Measurements from ENCODE around the gene RRAD. TPM values are rescaled to one million over a fixed set of nuclear protein-coding genes. Genes with fewer than 3 reads are reported as not detected.
A peak's percentile ranks its signal among the peaks of the same experiment; 100 is the strongest.

The RRAD gene
- total RNA-seq, 2 donors from 2014 or later, result 8.3 TPM; not detected in 1

DNA sequence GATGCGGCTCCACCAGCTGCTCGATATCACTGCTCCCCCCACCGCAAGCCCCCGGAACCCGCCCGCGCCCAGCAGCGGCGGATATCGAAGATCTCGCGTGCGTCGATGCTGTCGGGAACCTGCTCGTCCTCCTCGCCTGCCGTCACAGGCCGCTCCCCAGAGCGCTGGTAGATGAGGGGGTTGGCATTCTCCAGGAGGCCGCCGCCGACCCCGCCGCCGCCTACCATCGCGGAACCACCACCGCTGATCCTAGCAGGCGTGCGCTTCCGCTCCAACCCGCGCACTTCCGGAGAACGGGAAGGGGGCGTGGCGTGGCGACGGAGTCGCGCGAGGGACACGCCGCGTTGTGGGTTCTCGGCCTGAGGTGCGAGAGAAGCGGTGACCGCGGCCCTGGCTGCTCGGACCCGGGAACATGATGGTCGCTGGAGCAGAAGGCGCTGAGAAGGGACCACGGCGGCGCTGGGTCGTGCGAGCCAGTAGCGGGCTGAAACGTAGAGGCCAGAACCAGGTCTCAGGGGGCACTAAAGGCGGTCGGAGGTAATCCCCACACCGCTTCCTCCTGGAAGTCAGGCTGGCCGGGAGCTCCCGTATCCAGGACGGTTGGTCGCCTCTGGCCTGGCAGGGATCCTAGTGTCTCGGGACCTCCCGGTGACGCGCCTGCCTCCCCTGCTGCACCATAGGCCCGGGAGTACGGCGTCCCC lies 9.0 kb upstream of the RRAD start, which contains the start of gene CIAO2B:
TSS of gene CIAO2B (minus strand) at position 265 of the 701 bp plus-strand sequence. CDS start at position 227, 38 bp downstream.
- 0 to 1% methylated on average over 17 to 76 of the region's 76 CpGs for WGBS, 2 donors
- ATAC-seq, result peak; percentile 89
- peak; percentile 87 to 89 (median 88) for DNase-seq
- Histone ChIP-seq H3K4me3 (peak within 1 kb of the TSS; percentile 81 to 100), H3K27ac (peak within 1 kb of the TSS; percentile 91 to 92 (median 92)), H3K27me3 (no peaks in the 10 kb centered on the region), H3K36me3 (replicated peaks in 1 of 2; ENCODE audit: insufficient read depth in 1 of 2, low read depth in 2 of 2) (no peaks in the 10 kb centered on the region), H3K4me1 (peaks cover 45% of the 10 kb centered on the region), H3K9me3 (no peaks in the 10 kb centered on the region)
- TF ChIP-seq, protein P1, sequence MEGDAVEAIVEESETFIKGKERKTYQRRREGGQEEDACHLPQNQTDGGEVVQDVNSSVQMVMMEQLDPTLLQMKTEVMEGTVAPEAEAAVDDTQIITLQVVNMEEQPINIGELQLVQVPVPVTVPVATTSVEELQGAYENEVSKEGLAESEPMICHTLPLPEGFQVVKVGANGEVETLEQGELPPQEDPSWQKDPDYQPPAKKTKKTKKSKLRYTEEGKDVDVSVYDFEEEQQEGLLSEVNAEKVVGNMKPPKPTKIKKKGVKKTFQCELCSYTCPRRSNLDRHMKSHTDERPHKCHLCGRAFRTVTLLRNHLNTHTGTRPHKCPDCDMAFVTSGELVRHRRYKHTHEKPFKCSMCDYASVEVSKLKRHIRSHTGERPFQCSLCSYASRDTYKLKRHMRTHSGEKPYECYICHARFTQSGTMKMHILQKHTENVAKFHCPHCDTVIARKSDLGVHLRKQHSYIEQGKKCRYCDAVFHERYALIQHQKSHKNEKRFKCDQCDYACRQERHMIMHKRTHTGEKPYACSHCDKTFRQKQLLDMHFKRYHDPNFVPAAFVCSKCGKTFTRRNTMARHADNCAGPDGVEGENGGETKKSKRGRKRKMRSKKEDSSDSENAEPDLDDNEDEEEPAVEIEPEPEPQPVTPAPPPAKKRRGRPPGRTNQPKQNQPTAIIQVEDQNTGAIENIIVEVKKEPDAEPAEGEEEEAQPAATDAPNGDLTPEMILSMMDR (IDR thresholded peaks at IDR 0.05), result no peak
- TF ChIP-seq POLR2A (IDR thresholded peaks at IDR 0.05), result peak; percentile 55 to 89 (median 84)
- intact Hi-C loops (cut with DNase I), result no loop called here

DNA sequence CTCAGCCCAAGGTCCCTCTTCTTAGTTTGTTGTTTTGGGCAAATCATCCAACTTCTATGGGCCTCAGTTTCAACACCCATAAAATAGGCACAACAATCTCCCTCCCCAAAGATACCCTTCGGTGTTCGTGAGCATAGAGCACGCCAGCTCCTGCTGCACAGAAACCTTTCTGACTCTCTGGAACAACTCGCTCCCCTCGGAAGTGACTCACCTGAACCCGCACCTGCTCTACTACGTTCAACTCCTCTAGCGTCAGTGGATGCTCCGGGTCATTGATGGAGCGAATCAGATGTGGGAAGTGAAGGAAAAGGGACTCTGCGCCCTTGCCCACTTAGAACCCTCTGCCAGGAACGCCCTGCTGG lies 8.4 kb upstream of the RRAD start:
- intact Hi-C loops (cut with DNase I), result no loop called here
- H3K4me3 ChIP-seq, result peak overlapping the region; percentile 81 to 100
- H3K9me3 ChIP-seq, result no peaks in the 10 kb centered on the region
- H3K27me3 ChIP-seq, result no peaks in the 10 kb centered on the region
- peaks cover 45% of the 10 kb centered on the region for H3K4me1 ChIP-seq
- no peak for ATAC-seq
- H3K36me3 ChIP-seq (replicated peaks in 1 of 2; ENCODE audit: insufficient read depth in 1 of 2, low read depth in 2 of 2), result no peaks in the 10 kb centered on the region
- 0% methylated on average over 7 to 12 of the region's 12 CpGs for WGBS, 2 donors
- peak overlapping the region; percentile 91 to 92 (median 92) for H3K27ac ChIP-seq
- no peak for DNase-seq
- no peak for TF ChIP-seq POLR2A (IDR thresholded peaks at IDR 0.05)

DNA sequence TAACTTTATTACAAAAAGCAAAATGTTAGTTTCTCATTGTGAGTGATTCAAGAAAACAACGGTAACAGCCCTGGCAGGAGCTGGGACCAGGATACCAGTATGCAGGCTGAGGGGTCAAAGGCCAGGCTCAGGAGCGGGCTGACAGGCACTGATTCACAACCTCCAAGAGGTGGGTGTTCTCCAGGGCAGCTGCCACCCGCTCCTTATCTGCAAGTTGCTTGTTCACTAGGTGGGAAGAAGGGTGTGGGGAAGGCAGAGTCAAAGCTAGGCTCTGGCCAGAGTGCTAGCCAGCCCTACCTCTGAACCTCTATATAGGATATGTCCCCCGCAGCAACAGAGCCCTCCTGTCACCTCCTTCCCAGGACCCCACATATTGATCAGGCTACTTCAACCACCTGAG lies 6.7 kb upstream of the RRAD start:
- 74 to 78% methylated on average over 4 of the region's 4 CpGs for WGBS, 2 donors
- Histone ChIP-seq H3K27me3 (no peaks in the 10 kb centered on the region), H3K4me1 (peaks cover 35% of the 10 kb centered on the region), H3K9me3 (no peaks in the 10 kb centered on the region), H3K4me3 (no peak overlapping the region), H3K36me3 (replicated peaks in 1 of 2; ENCODE audit: insufficient read depth in 1 of 2, low read depth in 2 of 2) (no peaks in the 10 kb centered on the region), H3K27ac (no peak overlapping the region)
- no peak for ATAC-seq
- intact Hi-C loops (cut with DNase I), result no loop called here
- no peak for TF ChIP-seq POLR2A (IDR thresholded peaks at IDR 0.05)
- TF ChIP-seq, protein P1 (IDR thresholded peaks at IDR 0.05), result no peak
- DNase-seq, result no peak

DNA sequence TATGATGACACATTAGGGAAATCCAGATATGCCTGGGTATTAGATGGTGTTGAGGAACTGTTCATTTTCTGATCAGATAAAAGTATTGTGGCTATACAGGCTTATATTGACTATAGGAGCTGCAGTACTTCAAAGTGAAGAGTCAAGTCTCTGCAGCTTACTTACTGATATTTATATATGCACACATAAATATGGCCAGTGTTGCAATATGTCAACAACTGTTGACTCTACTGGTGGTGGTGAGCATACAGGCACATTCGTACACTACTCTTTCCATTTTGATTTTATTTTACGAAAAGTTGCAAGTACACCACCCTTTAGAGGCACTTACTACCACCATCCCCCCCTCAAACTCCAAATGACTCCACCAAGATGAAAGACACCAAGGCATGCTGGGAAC lies 6.3 kb upstream of the RRAD start:
- H3K27ac ChIP-seq, result no peak overlapping the region
- H3K9me3 ChIP-seq, result no peaks in the 10 kb centered on the region
- H3K4me3 ChIP-seq, result no peak overlapping the region
- DNase-seq, result no peak
- TF ChIP-seq, protein P1 (IDR thresholded peaks at IDR 0.05), result no peak
- TF ChIP-seq POLR2A (IDR thresholded peaks at IDR 0.05), result no peak
- H3K27me3 ChIP-seq, result no peaks in the 10 kb centered on the region
- H3K4me1 ChIP-seq, result peaks cover 31% of the 10 kb centered on the region
- intact Hi-C loops (cut with DNase I), result no loop called here
- no peaks in the 10 kb centered on the region for H3K36me3 ChIP-seq (replicated peaks in 1 of 2; ENCODE audit: insufficient read depth in 1 of 2, low read depth in 2 of 2)
- ATAC-seq, result no peak
- WGBS, 2 donors, result 83 to 85% methylated on average over 2 of the region's 2 CpGs

DNA sequence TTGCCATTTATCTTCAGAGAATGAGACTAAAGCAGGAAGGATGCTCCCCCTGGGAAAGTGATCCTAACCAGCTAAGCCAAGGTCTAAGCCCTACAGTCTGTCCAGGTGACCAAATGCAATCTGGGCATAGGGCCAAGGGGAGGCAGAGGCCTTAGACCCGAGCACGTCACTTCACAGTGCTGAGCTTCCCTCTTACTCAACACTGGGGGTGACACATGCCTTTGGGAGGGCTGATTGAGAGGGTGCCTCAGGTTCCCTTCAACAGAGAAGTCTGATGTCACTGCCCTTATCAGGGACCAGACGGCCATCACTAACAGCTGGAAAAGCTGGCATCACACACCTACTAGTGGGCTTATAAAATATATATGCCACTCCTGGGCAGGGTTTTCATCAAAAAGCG lies 4.9 kb upstream of the RRAD start:
- no peak overlapping the region for H3K27ac ChIP-seq
- H3K4me1 ChIP-seq, result peaks cover 29% of the 10 kb centered on the region
- TF ChIP-seq, protein P1 (IDR thresholded peaks at IDR 0.05), result no peak
- TF ChIP-seq POLR2A (IDR thresholded peaks at IDR 0.05), result no peak
- DNase-seq (peak in 3 of 4 donors; percentile 50 to 56 (median 52)), ATAC-seq (no peak)
- 33 to 38% methylated on average over 3 to 4 of the region's 4 CpGs for WGBS, 2 donors
- H3K4me3 ChIP-seq, result no peak overlapping the region
- intact Hi-C loops (cut with DNase I), result no loop called here
- H3K9me3 ChIP-seq, result no peaks in the 10 kb centered on the region
- H3K27me3 ChIP-seq, result peaks cover 0 to 6% of the 10 kb centered on the region in 2 donors
- no peaks in the 10 kb centered on the region for H3K36me3 ChIP-seq (replicated peaks in 1 of 2; ENCODE audit: insufficient read depth in 1 of 2, low read depth in 2 of 2)

Measured in body of pancreas (tissue), 4 donors.